ENCODE measurements around the gene CTPS1. TPM values are rescaled to one million over a fixed set of nuclear protein-coding genes. Genes with fewer than 3 reads are reported as not detected.

The CTPS1 gene
- total RNA-seq, 2 experiments from 2014 or later = 100 to 102 TPM

GRCh38 chr1:40986956-40987355, 7.5 kb downstream of the CTPS1 start:
- Mint-ChIP-seq H3K9me3 (no peaks in the 10 kb centered on the region), H3K27ac (no peak overlapping the region), H3K4me3 (no peak overlapping the region), H3K4me1 (ENCODE audit: low read depth) (peaks cover 44% of the 10 kb centered on the region), H3K27me3 (no peaks in the 10 kb centered on the region), H3K36me3 (ENCODE audit: low read depth) (peaks cover 97% of the 10 kb centered on the region)
- ChIA-PET POLR2A (interaction anchor here (0.6 to 7.4 kb wide), 4 partner anchors 9 to 84 kb away, joined by 3 to 67 read pairs (median 10); no protein-coding TSS in a partner anchor), CTCF (no interaction called here)
- no peak for TF ChIP-seq CTCF (IDR thresholded peaks at IDR 0.05)
- ATAC-seq (no peak), DNase-seq (no peak)
- intact Hi-C loops (cut with micrococcal nuclease) = no loop called here

GRCh38 chr1:40987439-40988276, 8.2 kb downstream of the CTPS1 start:
- no peak for TF ChIP-seq CTCF (IDR thresholded peaks at IDR 0.05)
- Mint-ChIP-seq H3K36me3 (ENCODE audit: low read depth) (peaks cover 95% of the 10 kb centered on the region), H3K4me3 (no peak overlapping the region), H3K9me3 (no peaks in the 10 kb centered on the region), H3K4me1 (ENCODE audit: low read depth) (peaks cover 37% of the 10 kb centered on the region), H3K27me3 (no peaks in the 10 kb centered on the region), H3K27ac (no peak overlapping the region)
- CTCF ChIA-PET = interaction anchor here (1.0 kb wide), 1 partner anchor 16 kb away, joined by 3 read pairs; no protein-coding TSS in a partner anchor
- DNase-seq = no peak
- no peak for ATAC-seq
- intact Hi-C loops (cut with micrococcal nuclease) = no loop called here
- POLR2A ChIA-PET = interaction anchor here (0.6 to 7.4 kb wide), 3 partner anchors 9 to 84 kb away, joined by 3 to 67 read pairs (median 16); no protein-coding TSS in a partner anchor

GRCh38 chr1:40988280-40988679, 8.8 kb downstream of the CTPS1 start:
- Mint-ChIP-seq H3K4me3 (no peak overlapping the region), H3K27ac (no peak overlapping the region), H3K27me3 (no peaks in the 10 kb centered on the region), H3K36me3 (ENCODE audit: low read depth) (peaks cover 90% of the 10 kb centered on the region), H3K9me3 (no peaks in the 10 kb centered on the region), H3K4me1 (ENCODE audit: low read depth) (peaks cover 31% of the 10 kb centered on the region)
- no peak for TF ChIP-seq CTCF (IDR thresholded peaks at IDR 0.05)
- DNase-seq (no peak), ATAC-seq (no peak)
- CTCF ChIA-PET = interaction anchor here (1.0 kb wide), 1 partner anchor 15 kb away, joined by 3 read pairs; no protein-coding TSS in a partner anchor
- intact Hi-C loops (cut with micrococcal nuclease) = no loop called here
- POLR2A ChIA-PET = interaction anchor here (1.4 to 7.4 kb wide), 2 partner anchors 8 to 15 kb away, joined by 4 to 67 read pairs; no protein-coding TSS in a partner anchor

GRCh38 chr1:40989066-40989465, 9.6 kb downstream of the CTPS1 start:
- no peaks in the 10 kb centered on the region for H3K27me3 Mint-ChIP-seq
- peaks cover 24% of the 10 kb centered on the region for H3K4me1 Mint-ChIP-seq (ENCODE audit: low read depth)
- no peak overlapping the region for H3K4me3 Mint-ChIP-seq
- no peak for TF ChIP-seq CTCF (IDR thresholded peaks at IDR 0.05)
- intact Hi-C loops (cut with micrococcal nuclease) = no loop called here
- ATAC-seq (no peak), DNase-seq (no peak)
- POLR2A ChIA-PET = interaction anchor here (1.4 to 3.3 kb wide), 2 partner anchors 9 to 14 kb away, joined by 4 to 20 read pairs; no protein-coding TSS in a partner anchor
- no peak overlapping the region for H3K27ac Mint-ChIP-seq
- CTCF ChIA-PET = interaction anchor here (1.0 to 1.3 kb wide), 2 partner anchors 12 to 15 kb away, joined by 3 read pairs; no protein-coding TSS in a partner anchor
- peaks cover 89% of the 10 kb centered on the region for H3K36me3 Mint-ChIP-seq (ENCODE audit: low read depth)
- H3K9me3 Mint-ChIP-seq = no peaks in the 10 kb centered on the region

GRCh38 chr1:40997096-40997495, 17.6 kb downstream of the CTPS1 start:
- no peak overlapping the region for H3K4me3 Mint-ChIP-seq
- no peaks in the 10 kb centered on the region for H3K9me3 Mint-ChIP-seq
- ChIA-PET POLR2A (interaction anchor here (0.8 to 3.5 kb wide), 8 partner anchors 11 to 26 kb away, joined by 3 to 16 read pairs (median 4); partner anchors contain the start of genes CTPS1 and SLFNL1), CTCF (no interaction called here)
- ATAC-seq (no peak), DNase-seq (no peak)
- no peaks in the 10 kb centered on the region for H3K27me3 Mint-ChIP-seq
- H3K4me1 Mint-ChIP-seq (ENCODE audit: low read depth) = peaks cover 8% of the 10 kb centered on the region
- no peak overlapping the region for H3K27ac Mint-ChIP-seq
- peaks cover 68% of the 10 kb centered on the region for H3K36me3 Mint-ChIP-seq (ENCODE audit: low read depth)
- TF ChIP-seq CTCF (IDR thresholded peaks at IDR 0.05) = no peak
- intact Hi-C loops (cut with micrococcal nuclease) = no loop called here

Data from activated CD8-positive, alpha-beta T cell treated with anti-CD3 and anti-CD28 coated beads for 36 hours (primary cell).